H1 (cell line): ENCODE results near the gene BSG. TPM values are rescaled to one million over a fixed set of nuclear protein-coding genes. Genes with fewer than 3 reads are reported as not detected.
A peak's percentile ranks its signal among the peaks of the same experiment; 100 is the strongest.

ENCODE experiments used
- ATF2 ChIP-seq: IDR thresholded peaks from 2 replicates; pipeline ENCODE4 v1.6.1; 2012; ENCODE audit warnings: low read length, inconsistent platforms
- BCL11A ChIP-seq, 2 experiments: IDR thresholded peaks; one replicate each; pipeline ENCODE4 v1.6.1; 2011; ENCODE audit warnings: low read depth in 2 of 2, low read length in 2 of 2, mild to moderate bottlenecking in 2 of 2
- CTBP2 ChIP-seq: IDR thresholded peaks from 2 replicates; pipeline ENCODE4 v1.7.0; 2011; ENCODE audit warnings: borderline replicate concordance, mild to moderate bottlenecking, moderate library complexity, mixed read lengths, low read length; ENCODE audit not compliant: insufficient read depth, insufficient read length
- EP300 ChIP-seq, 2 experiments: IDR thresholded peaks; 1 replicate in 1 of 2; 2 replicates in 1 of 2; pipeline ENCODE4 v1.6.1; 2011 to 2012; ENCODE audit warnings: low read depth in 2 of 2, low read length in 2 of 2, mild to moderate bottlenecking in 2 of 2, borderline replicate concordance in 1 of 2, inconsistent platforms in 1 of 2, moderate library complexity in 1 of 2
- GABPA ChIP-seq: IDR thresholded peaks from 2 replicates; pipeline ENCODE4 v1.6.1; 2011; ENCODE audit warnings: mild to moderate bottlenecking, low read length, moderate library complexity, borderline replicate concordance; ENCODE audit not compliant: insufficient read depth
- HDAC2 ChIP-seq, 2 experiments: fragments of 300-600 bp in 1 of 2; sonication (generic) in 1 of 2; IDR thresholded peaks; 2 replicates each; pipeline ENCODE4 v1.6.1; 2011 to 2012; ENCODE audit warnings: low read depth in 2 of 2, low read length in 2 of 2, mild to moderate bottlenecking in 2 of 2, moderate library complexity in 2 of 2, borderline replicate concordance in 1 of 2, inconsistent platforms in 1 of 2
- JUND ChIP-seq: IDR thresholded peaks from 2 replicates; pipeline ENCODE4 v1.6.1; 2011; ENCODE audit warnings: mild to moderate bottlenecking, improper control_type of control experiment, low read length
- KDM4A ChIP-seq: IDR thresholded peaks from one replicate; pipeline ENCODE4 v1.7.1; 2012; ENCODE audit warnings: low read depth, mild to moderate bottlenecking, moderate library complexity, low read length, inconsistent platforms; ENCODE audit not compliant: severe bottlenecking
- KDM5A ChIP-seq: fragments of 200-600 bp; IDR thresholded peaks from 2 replicates; pipeline ENCODE4 v1.7.1; 2012; ENCODE audit warnings: mild to moderate bottlenecking, low read length, inconsistent platforms, mixed read lengths
- NRF1 ChIP-seq: IDR thresholded peaks from 2 replicates; pipeline ENCODE4 v1.6.1; 2011; ENCODE audit warnings: mild to moderate bottlenecking, low read depth, low read length, improper control_type of control experiment
- POU5F1 ChIP-seq: IDR thresholded peaks from 2 replicates; pipeline ENCODE4 v1.6.1; 2011; ENCODE audit warnings: low read depth, mild to moderate bottlenecking, low read length, moderate library complexity
- RBBP5 ChIP-seq: IDR thresholded peaks from 2 replicates; pipeline ENCODE4 v1.7.1; 2012; ENCODE audit warnings: low read depth, mild to moderate bottlenecking, inconsistent platforms, low read length, moderate library complexity, borderline replicate concordance
- RFX5 ChIP-seq: IDR thresholded peaks from 2 replicates; pipeline ENCODE4 v1.6.1; 2011; ENCODE audit warnings: low read depth, low read length, improper control_type of control experiment, borderline replicate concordance
- SIRT6 ChIP-seq: IDR thresholded peaks from one replicate; pipeline ENCODE4 v1.7.1; 2012; ENCODE audit warnings: low read length, inconsistent platforms
- SIX5 ChIP-seq: IDR thresholded peaks from 2 replicates; pipeline ENCODE4 v1.6.1; 2011; ENCODE audit warnings: mild to moderate bottlenecking, low read depth, low read length
- SRF ChIP-seq: IDR thresholded peaks from 2 replicates; pipeline ENCODE4 v1.6.1; 2011; ENCODE audit warnings: mild to moderate bottlenecking, low read depth, low read length, moderate library complexity
- SUZ12 ChIP-seq: fragments of 200-600 bp; sonication (generic); IDR thresholded peaks from 2 replicates; pipeline ENCODE4 v1.6.1; 2012; ENCODE audit warnings: mild to moderate bottlenecking, inconsistent platforms, low read length, moderate library complexity, mixed read lengths
- TAF7 ChIP-seq: optimal IDR thresholded peaks from 2 replicates; pipeline ENCODE3; 2011; ENCODE audit warnings: low read depth, mild to moderate bottlenecking, inconsistent platforms, low read length, moderate library complexity, borderline replicate concordance
- USF2 ChIP-seq: IDR thresholded peaks from 2 replicates; pipeline ENCODE4 v1.6.1; 2011; ENCODE audit warnings: low read length, improper control_type of control experiment
- polyA plus RNA-seq, 7 experiments: library from polyadenylated mRNA; depleted of rRNA in 3 of 7; stranded (reverse) in 5 of 7; unstranded in 2 of 7; fragments of >200 nt in 5 of 7; fragments of 200-250 nt in 2 of 7; gene quantifications; 1 replicate in 5 of 7; 2 replicates in 1 of 7; 4 replicates in 1 of 7; pipeline versions ENCODE4 v1.2.1 to v1.2.3, GENCODE V29; 2011 to 2013; ENCODE audit warnings: missing spikeins in 2 of 7, mixed read lengths in 2 of 7
- total RNA-seq: library from RNA; stranded (reverse); fragmentation: NEBNext Ultra II Directional; extraction: Animal tissue kit (Norgen Biotek cat#: 25700); gene quantifications from 2 replicates; pipeline ENCODE4 v1.2.1, GENCODE V29; 2021

BSG gene
- total and polyA plus RNA-seq, 2 of the 8 experiments (the other 6 are each of a cell fraction or from before 2014, with no cell fraction given) = 726 to 1,055 TPM

GRCh38 chr19:584240-585001, 12.0 kb downstream of the BSG start (continued):
- TF ChIP-seq BCL11A (IDR thresholded peaks at IDR 0.05; ENCODE audit: low read depth in 2 of 2, low read length in 2 of 2) = no peak
- no peak for TF ChIP-seq SIX5
- no peak for TF ChIP-seq EP300 (IDR thresholded peaks at IDR 0.05; ENCODE audit: borderline replicate concordance in 1 of 2, low read depth in 2 of 2, low read length in 2 of 2)
- TF ChIP-seq TAF7 = peak; percentile 66
- no peak for TF ChIP-seq RFX5
- no peak for TF ChIP-seq POU5F1
- peak; percentile 95 to 97 for TF ChIP-seq HDAC2 (IDR thresholded peaks at IDR 0.05; ENCODE audit: borderline replicate concordance in 1 of 2, low read depth in 2 of 2, low read length in 2 of 2)
- TF ChIP-seq USF2 = no peak
- peak; percentile 88 for TF ChIP-seq GABPA
- no peak for TF ChIP-seq RBBP5
- no peak for TF ChIP-seq KDM4A
- no peak for TF ChIP-seq KDM5A
- peak; percentile 79 for TF ChIP-seq ATF2
- TF ChIP-seq JUND = peak; percentile 44; the same call in 1 of the 2 replicates
- no peak; the same call in 1 of the 2 replicates for TF ChIP-seq NRF1
- TF ChIP-seq SRF = no peak
- peak; percentile 50; the same call in 1 of the 2 replicates for TF ChIP-seq SUZ12
- TF ChIP-seq CTBP2 = peak; percentile 41
- no peak for TF ChIP-seq SIRT6
